ENCODE data around the gene CAB39.

CAB39 gene

DNA sequence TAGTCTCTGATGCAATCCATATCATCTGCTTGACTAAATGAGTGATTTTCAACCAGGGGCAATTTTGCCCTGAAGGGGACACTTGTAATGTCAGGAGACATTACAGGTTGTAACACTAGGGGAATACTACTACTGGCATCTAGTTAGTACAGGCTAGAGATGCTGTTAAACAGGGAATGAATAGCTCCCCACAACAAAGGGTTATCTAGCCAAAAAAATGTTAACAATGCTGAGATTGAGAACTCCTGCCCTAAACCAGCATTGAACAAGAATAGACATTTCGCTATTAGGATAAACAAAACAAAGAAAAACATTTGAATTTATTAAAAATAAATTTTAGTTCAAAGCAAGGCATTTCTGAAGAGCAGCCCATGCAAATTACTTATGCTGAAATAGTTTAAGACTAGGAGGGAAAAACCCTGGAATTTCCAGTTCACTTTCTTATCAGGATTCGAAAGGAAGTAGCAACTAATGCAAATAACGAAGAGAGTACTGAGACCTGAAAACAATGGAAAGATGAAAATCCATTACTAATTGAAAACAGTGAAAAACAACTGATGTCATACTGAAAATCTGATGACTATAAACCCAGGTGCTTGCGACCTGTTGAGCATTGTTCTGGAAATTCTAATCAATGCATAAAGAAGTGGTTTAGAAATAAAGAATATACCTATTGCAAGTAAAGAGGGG is 53.1 kb downstream of the CAB39 start:
- Mint-ChIP-seq H3K4me1 (ENCODE audit: low read depth) (peaks cover 72% of the 10 kb centered on the region), H3K27me3 (no peaks in the 10 kb centered on the region), H3K36me3 (ENCODE audit: low read depth) (peaks cover 94% of the 10 kb centered on the region), H3K4me3 (no peak overlapping the region), H3K27ac (peak overlapping the region; percentile 77), H3K9me3 (no peaks in the 10 kb centered on the region)
- DNase-seq: no peak

DNA sequence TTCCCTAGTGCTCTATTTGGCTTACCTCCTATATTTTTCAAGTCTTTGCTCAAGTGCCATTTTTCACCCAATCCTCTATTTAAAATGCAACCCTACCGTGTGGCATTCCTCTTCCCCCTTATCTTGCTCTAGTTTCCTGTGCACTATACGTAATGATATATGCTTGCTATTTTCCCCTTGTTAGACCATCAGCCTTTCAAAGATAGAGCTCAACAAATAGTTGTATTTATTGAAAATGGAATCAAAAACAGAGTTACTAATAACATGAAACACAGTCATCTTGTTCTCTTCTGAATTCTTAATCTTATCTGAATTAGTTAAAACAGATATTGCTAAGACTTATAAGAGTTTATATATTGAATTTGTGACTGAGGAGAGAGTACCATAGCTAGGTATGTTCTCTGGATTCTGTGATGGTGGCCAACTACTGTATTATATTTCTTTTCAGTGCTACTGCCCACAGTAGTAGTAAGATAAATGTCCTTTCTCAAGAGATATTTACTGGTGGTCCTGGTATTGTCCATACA is 55.3 kb downstream of the CAB39 start:
- Mint-ChIP-seq H3K27ac (peak overlapping the region; percentile 42), H3K4me1 (ENCODE audit: low read depth) (peaks cover 76% of the 10 kb centered on the region), H3K9me3 (no peaks in the 10 kb centered on the region), H3K27me3 (no peaks in the 10 kb centered on the region), H3K36me3 (ENCODE audit: low read depth) (peaks cover 93% of the 10 kb centered on the region), H3K4me3 (no peak overlapping the region)
- DNase-seq: no peak

DNA sequence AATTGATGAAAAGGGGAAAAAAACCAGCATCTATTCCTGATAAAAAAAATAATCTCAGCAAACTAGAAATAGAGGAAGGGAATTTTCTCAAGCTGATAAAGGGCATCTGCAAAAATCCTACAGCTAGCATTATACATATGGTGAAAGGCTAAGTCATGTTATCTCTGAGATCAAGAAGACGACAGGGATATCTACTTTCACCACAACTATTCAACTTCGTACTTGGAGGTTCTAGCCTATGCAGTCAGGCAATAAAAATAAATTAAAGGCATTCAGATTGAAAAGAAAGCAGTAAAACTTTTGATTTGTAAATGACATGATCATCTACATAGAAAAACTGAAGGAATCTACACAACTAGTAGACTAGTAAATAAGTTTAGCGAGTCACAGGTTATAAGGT is 58.2 kb downstream of the CAB39 start:
- Mint-ChIP-seq H3K27me3 (no peaks in the 10 kb centered on the region), H3K4me3 (no peak overlapping the region), H3K4me1 (ENCODE audit: low read depth) (peaks cover 90% of the 10 kb centered on the region), H3K27ac (no peak overlapping the region), H3K36me3 (ENCODE audit: low read depth) (peaks cover 91% of the 10 kb centered on the region), H3K9me3 (no peaks in the 10 kb centered on the region)
- DNase-seq: no peak

DNA sequence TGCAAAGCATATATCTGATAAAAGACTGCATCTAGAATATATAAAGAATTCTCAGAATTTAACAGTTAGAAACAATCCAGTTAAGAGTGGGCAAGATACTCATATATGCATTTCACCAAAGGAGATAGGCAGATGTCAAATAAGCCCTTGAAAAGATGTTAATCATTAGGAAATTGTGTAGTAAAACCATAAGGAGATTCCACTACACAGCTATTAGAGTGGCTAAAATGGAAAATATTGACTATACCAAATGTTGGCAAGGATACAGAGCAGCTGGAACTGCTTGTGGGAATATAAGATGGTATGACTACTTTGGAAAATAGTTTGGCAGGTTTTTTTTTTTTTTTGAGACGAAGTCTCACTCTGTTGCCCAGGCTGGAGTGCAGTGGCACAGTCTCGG is 59.5 kb downstream of the CAB39 start:
- no peak for DNase-seq
- no peak overlapping the region for H3K27ac Mint-ChIP-seq
- H3K4me3 Mint-ChIP-seq: no peak overlapping the region
- peaks cover 90% of the 10 kb centered on the region for H3K36me3 Mint-ChIP-seq (ENCODE audit: low read depth)
- no peaks in the 10 kb centered on the region for H3K9me3 Mint-ChIP-seq
- H3K4me1 Mint-ChIP-seq (ENCODE audit: low read depth): peaks cover 89% of the 10 kb centered on the region
- H3K27me3 Mint-ChIP-seq: no peaks in the 10 kb centered on the region

DNA sequence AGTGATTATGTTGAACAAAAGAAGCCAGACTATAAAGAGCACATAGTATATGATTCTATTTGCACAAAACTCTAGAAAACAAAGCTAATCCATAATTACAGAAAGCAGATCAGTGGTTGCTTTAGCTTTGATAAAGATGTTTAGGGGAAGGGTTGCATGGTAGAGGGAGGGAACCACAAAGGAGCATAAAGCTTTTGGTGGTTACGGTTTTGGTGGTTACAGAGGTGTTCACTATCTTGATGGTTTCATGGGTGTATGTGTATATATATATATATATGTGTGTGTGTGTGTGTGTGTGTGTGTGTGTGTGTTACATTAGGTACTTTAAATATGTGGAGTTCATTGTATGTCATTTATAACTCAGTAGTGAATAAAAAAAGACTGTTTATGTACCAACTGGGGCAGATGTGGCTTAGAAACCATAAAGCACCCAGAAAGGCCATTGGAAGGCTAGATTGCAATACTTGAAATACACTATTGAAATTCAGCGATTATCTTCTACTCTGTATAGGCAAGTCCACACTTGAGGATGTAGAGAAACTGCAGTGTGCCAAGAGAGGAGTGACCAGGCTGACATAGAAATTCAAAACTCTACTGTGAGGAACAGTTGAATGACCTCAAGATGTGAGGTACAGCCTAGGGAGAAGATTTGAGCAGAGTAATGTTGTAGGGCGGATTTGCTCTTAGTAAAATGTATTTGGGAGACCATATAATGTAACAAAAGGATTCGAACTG is 60.6 kb downstream of the CAB39 start:
- H3K4me1 Mint-ChIP-seq (ENCODE audit: low read depth): peaks cover 88% of the 10 kb centered on the region
- H3K9me3 Mint-ChIP-seq: peaks cover 2% of the 10 kb centered on the region
- no peaks in the 10 kb centered on the region for H3K27me3 Mint-ChIP-seq
- peaks cover 89% of the 10 kb centered on the region for H3K36me3 Mint-ChIP-seq (ENCODE audit: low read depth)
- H3K4me3 Mint-ChIP-seq: peak overlapping the region; percentile 23
- DNase-seq: no peak
- peak overlapping the region; percentile 53 for H3K27ac Mint-ChIP-seq

DNA sequence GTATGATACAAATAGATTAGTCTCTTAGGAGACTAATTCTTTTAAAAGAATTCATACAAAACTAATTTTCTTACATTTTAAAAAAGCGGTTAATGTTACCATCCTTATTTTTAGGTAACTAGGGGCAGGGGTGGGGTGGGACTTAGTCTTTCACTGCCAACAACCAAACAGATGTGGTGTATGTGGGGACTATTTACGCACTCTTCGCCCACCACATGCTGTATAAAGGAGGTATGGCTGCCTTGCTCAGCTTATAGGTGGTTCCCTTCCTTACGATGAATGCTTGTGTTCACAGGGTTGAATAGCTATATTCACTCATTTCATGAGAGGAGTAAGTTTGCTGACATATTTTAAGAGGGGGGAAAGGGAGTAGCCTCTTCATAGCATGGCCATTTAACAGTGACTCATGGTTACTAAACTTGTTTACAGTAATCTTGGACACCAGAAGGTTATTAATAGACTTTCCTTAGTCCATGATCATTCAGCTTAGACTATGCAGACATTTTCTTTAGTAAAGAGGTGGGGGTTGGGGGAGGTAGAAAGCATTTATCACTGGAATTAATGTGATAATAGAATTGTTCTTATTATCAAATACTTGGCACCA is 61.8 kb downstream of the CAB39 start:
- Mint-ChIP-seq H3K36me3 (ENCODE audit: low read depth) (peaks cover 88% of the 10 kb centered on the region), H3K27me3 (no peaks in the 10 kb centered on the region), H3K27ac (peak overlapping the region; percentile 51), H3K4me3 (no peak overlapping the region), H3K4me1 (ENCODE audit: low read depth) (peaks cover 87% of the 10 kb centered on the region), H3K9me3 (peaks cover 3% of the 10 kb centered on the region)
- DNase-seq: no peak

DNA sequence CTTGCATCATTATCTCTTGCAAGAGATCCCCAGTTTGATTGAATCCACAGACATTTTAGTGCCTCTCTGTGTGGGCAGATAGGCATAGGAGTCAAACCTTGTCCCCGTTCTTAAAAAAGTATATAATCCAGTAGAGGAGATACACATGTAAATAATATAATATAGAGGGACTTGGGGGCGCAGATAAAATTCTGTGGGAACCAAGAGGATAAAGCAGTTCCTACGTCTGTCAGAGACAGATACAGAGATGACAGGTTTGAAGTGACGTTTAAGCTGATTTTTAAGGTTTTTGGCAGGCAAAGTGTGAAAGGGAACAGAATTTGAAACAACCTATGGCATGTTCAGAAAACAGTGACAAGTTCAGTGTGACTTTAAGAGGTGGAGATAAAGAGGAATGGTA is 63.1 kb downstream of the CAB39 start:
- peaks cover 3% of the 10 kb centered on the region for H3K9me3 Mint-ChIP-seq
- no peak overlapping the region for H3K4me3 Mint-ChIP-seq
- H3K4me1 Mint-ChIP-seq (ENCODE audit: low read depth): peaks cover 91% of the 10 kb centered on the region
- no peak for DNase-seq
- peak overlapping the region; percentile 12 for H3K27ac Mint-ChIP-seq
- H3K27me3 Mint-ChIP-seq: no peaks in the 10 kb centered on the region
- H3K36me3 Mint-ChIP-seq (ENCODE audit: low read depth): peaks cover 92% of the 10 kb centered on the region

DNA sequence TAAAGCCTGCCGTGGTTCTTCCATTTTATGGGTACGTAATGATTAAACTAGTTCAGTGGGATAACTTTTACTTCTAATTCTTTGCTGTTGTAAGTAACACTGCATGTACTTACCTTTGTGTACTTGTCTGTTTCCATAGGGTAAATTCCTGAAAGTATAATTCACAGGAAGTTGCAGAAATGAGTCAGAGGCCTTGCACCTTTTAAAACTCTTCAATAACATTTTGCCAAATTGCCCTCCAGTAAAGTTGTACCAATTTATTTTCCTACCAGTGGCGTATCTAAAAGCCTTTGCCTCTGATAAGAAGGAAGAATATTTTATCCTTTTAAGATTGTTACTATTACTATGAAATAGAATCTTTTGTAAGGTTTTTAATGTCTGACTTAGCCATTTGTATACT is 65.1 kb downstream of the CAB39 start:
- H3K27ac Mint-ChIP-seq: peak overlapping the region; percentile 79
- peak overlapping the region; percentile 5 for H3K4me3 Mint-ChIP-seq
- DNase-seq: no peak
- peaks cover 3% of the 10 kb centered on the region for H3K9me3 Mint-ChIP-seq
- peaks cover 91% of the 10 kb centered on the region for H3K4me1 Mint-ChIP-seq (ENCODE audit: low read depth)
- peaks cover 94% of the 10 kb centered on the region for H3K36me3 Mint-ChIP-seq (ENCODE audit: low read depth)
- no peaks in the 10 kb centered on the region for H3K27me3 Mint-ChIP-seq

DNA sequence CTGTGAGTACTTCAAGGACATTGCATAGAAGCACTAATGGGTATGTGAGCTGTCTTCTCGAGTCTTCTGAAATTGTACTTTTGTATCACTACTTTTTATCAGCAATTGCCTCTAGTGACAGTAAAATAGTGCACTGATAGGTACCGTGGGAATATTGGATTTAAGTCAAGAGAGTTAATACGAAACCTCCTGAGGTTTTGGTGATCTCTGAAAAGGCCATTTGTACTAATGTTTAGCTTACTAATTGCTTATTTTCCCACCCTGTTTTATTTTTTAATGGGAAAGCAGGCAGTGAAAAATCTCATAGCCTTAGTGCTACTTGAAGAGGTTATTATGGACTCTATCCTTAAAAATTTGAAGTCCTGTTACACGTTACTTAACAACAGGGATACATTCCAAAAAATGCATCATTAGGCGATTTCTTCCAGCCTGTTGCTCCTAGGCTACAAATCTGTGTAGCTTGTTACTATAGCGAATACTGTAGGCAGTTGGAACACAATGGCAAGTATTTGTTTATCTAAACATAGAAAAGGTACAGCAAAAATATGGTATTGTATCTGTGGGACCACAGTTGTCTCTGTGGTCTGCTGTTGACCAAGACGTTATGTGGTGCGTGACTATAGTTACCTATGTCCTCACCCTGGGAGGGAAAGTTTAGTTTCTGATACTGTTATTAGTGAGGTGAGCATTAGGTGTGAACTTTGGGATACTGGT is 65.9 kb downstream of the CAB39 start:
- H3K36me3 Mint-ChIP-seq (ENCODE audit: low read depth): peaks cover 95% of the 10 kb centered on the region
- no peak for DNase-seq
- H3K4me1 Mint-ChIP-seq (ENCODE audit: low read depth): peaks cover 90% of the 10 kb centered on the region
- H3K27ac Mint-ChIP-seq: peak overlapping the region; percentile 79
- H3K27me3 Mint-ChIP-seq: no peaks in the 10 kb centered on the region
- H3K9me3 Mint-ChIP-seq: peaks cover 3% of the 10 kb centered on the region
- no peak overlapping the region for H3K4me3 Mint-ChIP-seq

DNA sequence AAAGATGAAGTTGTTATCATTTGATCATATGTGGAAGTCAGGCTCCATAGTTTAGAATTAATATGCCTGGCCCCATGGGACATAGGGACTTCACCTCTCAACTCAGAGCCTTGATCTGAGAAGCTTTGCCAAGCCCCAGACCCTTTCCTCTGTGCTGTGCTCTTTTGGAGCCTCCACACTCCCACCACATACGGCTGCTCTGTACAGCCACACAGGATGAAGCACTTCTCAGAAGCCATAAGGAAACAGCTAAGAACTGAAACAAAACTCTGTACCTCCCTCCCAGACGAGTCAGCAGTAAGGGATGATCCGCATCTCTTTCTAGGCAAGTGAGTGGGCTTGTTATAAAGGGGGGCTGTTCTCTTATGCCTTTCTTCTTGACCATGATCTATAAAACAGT is 66.5 kb downstream of the CAB39 start:
- Mint-ChIP-seq H3K27me3 (no peaks in the 10 kb centered on the region), H3K27ac (peak overlapping the region; percentile 88), H3K36me3 (ENCODE audit: low read depth) (peaks cover 95% of the 10 kb centered on the region), H3K9me3 (peaks cover 7% of the 10 kb centered on the region), H3K4me1 (ENCODE audit: low read depth) (peaks cover 90% of the 10 kb centered on the region), H3K4me3 (peak overlapping the region; percentile 34)
- no peak for DNase-seq

DNA sequence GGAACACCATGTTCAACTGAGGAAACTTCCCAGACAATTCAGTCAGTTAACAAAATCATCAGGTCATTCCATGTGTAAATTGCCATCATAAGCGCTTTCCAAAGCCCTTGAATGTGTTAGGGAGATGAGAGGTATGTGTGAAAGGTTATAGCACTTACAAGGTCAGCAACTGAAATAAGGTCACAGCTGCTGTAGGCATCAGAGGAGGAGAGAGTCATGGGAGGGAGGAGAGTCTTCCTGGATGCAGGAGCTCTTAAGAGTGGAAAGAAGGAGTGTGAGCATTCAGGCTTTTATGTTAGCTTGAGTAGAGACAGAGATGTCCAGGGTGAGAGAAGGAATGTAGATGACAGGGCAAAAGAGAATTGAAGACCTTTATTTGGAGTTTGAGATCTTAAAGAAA is 67.0 kb downstream of the CAB39 start:
- no peak for DNase-seq
- H3K36me3 Mint-ChIP-seq (ENCODE audit: low read depth): peaks cover 97% of the 10 kb centered on the region
- peaks cover 91% of the 10 kb centered on the region for H3K4me1 Mint-ChIP-seq (ENCODE audit: low read depth)
- H3K27ac Mint-ChIP-seq: peak overlapping the region; percentile 88
- no peaks in the 10 kb centered on the region for H3K27me3 Mint-ChIP-seq
- peaks cover 10% of the 10 kb centered on the region for H3K9me3 Mint-ChIP-seq
- no peak overlapping the region for H3K4me3 Mint-ChIP-seq

DNA sequence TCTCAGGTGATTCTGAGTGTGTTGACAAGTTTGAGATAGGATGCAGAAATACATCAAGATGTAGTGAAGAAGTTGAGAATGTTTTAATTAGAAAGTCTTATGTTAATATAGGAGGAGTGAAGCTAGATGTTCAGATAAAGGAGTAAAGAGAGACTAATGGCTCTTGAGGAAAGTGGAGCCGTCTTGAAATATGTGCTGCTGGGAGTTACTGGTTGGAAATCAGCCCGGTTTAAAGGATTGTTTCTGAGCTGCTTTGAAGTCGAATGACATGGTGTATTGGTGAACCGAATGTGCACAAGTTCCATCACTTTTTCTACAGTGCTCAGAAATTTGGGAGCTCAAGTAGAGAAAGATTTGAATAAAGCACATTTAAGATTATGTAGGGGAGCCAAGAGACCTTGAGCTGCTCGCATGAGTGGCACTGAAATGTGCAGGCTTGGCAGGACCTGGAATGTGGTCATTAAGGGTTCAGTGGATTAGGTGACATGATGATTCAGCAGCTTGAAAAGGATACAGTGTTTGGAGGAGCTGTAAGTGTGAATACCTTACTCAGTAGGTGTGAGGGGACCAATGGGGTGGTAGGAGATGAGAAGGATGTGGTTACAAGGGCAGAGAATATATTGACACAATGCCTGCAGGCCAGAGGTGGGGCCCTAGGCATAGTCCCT is 68.6 kb downstream of the CAB39 start:
- H3K4me3 Mint-ChIP-seq: peak overlapping the region; percentile 1
- peaks cover 89% of the 10 kb centered on the region for H3K4me1 Mint-ChIP-seq (ENCODE audit: low read depth)
- no peak for DNase-seq

DNA sequence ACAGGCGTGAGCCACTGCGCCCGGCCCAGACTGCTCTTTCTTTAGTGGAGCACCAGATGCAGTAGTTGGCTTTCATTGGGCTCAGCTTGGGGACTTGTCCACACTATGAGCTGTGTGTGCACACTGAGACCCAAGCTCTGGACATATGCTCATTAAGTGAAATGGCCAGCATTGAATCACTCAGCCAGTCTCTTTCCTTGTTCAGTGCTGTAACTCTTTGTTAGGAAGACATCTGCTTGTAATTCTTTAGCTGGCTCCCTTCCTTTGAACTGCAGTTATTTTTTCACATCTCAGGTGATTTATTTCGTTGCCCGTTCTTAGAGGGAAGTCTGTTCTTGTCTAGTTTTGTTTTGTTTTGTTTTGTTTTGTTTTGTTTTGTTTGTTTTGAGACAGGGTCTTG is 70.5 kb downstream of the CAB39 start:
- Mint-ChIP-seq H3K36me3 (ENCODE audit: low read depth) (peaks cover 76% of the 10 kb centered on the region), H3K9me3 (peaks cover 23% of the 10 kb centered on the region), H3K27me3 (no peaks in the 10 kb centered on the region), H3K4me1 (ENCODE audit: low read depth) (peaks cover 81% of the 10 kb centered on the region), H3K4me3 (no peak overlapping the region), H3K27ac (peak overlapping the region; percentile 15)
- DNase-seq: no peak

More for the DNA sequence above, 68.6 kb downstream of the CAB39 start:
- Mint-ChIP-seq H3K9me3 (peaks cover 13% of the 10 kb centered on the region), H3K27me3 (no peaks in the 10 kb centered on the region), H3K36me3 (ENCODE audit: low read depth) (peaks cover 92% of the 10 kb centered on the region), H3K27ac (peak overlapping the region; percentile 88)

DNA sequence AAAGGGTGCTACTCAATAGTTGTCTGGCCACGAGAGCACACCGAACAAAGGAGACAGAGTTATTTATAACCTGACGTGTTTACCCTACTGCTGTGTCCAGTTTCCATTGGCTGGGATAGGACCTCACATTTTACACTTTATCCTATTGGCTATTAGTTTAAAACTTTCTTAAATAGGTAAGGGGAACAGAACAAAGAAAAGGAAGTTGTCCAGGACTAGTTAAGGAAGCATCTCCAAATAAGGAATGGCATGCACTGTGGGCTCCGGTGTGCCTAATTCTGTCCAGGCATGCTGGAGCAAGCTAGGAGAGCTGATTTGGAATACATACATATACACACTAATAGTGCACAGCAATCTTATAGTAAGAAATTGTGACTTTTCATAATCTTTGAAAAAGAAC is 72.2 kb downstream of the CAB39 start:
- no peak for DNase-seq
- peaks cover 60% of the 10 kb centered on the region for H3K36me3 Mint-ChIP-seq (ENCODE audit: low read depth)
- no peaks in the 10 kb centered on the region for H3K27me3 Mint-ChIP-seq
- H3K9me3 Mint-ChIP-seq: peaks cover 35% of the 10 kb centered on the region
- peaks cover 79% of the 10 kb centered on the region for H3K4me1 Mint-ChIP-seq (ENCODE audit: low read depth)
- H3K27ac Mint-ChIP-seq: peak overlapping the region; percentile 60
- H3K4me3 Mint-ChIP-seq: no peak overlapping the region

Data from activated T-cell treated with anti-CD3 and anti-CD28 coated beads, Interleukin-2, amount 50 U/mL, for 24 hours (primary cell).